ENCODE data around the gene PTPRT.

DNA sequence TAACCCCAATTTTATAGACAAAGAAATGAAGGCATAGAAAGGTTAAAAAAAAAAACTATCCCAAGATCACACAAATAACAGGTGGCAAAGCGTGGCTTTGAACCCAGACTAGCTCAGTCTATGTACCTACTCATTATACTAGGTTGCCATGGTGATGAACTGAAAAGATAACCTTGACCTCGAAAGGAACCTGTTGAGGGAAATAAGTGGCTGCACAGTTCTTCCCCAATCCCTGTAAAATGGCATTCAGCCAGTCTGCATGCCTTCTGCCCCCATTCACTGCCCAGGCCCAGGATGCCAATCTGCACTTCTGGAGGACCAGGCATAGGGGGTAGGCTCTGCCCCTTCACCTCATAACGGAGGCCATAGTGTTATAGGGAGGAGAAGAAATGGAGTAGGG lies 295.2 kb downstream of the PTPRT start:
- TF ChIP-seq ELF1 (IDR thresholded peaks at IDR 0.05): no peak
- TF ChIP-seq, protein P1, sequence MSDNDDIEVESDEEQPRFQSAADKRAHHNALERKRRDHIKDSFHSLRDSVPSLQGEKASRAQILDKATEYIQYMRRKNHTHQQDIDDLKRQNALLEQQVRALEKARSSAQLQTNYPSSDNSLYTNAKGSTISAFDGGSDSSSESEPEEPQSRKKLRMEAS (IDR thresholded peaks at IDR 0.05; ENCODE audit: low read depth): no peak
- TF ChIP-seq, protein P2, sequence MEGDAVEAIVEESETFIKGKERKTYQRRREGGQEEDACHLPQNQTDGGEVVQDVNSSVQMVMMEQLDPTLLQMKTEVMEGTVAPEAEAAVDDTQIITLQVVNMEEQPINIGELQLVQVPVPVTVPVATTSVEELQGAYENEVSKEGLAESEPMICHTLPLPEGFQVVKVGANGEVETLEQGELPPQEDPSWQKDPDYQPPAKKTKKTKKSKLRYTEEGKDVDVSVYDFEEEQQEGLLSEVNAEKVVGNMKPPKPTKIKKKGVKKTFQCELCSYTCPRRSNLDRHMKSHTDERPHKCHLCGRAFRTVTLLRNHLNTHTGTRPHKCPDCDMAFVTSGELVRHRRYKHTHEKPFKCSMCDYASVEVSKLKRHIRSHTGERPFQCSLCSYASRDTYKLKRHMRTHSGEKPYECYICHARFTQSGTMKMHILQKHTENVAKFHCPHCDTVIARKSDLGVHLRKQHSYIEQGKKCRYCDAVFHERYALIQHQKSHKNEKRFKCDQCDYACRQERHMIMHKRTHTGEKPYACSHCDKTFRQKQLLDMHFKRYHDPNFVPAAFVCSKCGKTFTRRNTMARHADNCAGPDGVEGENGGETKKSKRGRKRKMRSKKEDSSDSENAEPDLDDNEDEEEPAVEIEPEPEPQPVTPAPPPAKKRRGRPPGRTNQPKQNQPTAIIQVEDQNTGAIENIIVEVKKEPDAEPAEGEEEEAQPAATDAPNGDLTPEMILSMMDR (IDR thresholded peaks at IDR 0.05): no peak
- TF ChIP-seq RFX5 (IDR thresholded peaks at IDR 0.05; ENCODE audit: low read length): no peak
- TF ChIP-seq, protein P3, sequence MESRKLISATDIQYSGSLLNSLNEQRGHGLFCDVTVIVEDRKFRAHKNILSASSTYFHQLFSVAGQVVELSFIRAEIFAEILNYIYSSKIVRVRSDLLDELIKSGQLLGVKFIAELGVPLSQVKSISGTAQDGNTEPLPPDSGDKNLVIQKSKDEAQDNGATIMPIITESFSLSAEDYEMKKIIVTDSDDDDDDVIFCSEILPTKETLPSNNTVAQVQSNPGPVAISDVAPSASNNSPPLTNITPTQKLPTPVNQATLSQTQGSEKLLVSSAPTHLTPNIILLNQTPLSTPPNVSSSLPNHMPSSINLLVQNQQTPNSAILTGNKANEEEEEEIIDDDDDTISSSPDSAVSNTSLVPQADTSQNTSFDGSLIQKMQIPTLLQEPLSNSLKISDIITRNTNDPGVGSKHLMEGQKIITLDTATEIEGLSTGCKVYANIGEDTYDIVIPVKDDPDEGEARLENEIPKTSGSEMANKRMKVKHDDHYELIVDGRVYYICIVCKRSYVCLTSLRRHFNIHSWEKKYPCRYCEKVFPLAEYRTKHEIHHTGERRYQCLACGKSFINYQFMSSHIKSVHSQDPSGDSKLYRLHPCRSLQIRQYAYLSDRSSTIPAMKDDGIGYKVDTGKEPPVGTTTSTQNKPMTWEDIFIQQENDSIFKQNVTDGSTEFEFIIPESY (IDR thresholded peaks at IDR 0.05; ENCODE audit: borderline replicate concordance, low read depth): no peak
- TF ChIP-seq FOSL2 (IDR thresholded peaks at IDR 0.05; ENCODE audit: borderline replicate concordance, low read depth): no peak
- no peak for TF ChIP-seq EP300 (IDR thresholded peaks at IDR 0.05; ENCODE audit: borderline replicate concordance in 1 of 2, low read depth in 1 of 2, low read length in 1 of 2)
- no peak for TF ChIP-seq TEAD4 (IDR thresholded peaks at IDR 0.05; ENCODE audit: borderline replicate concordance, insufficient read depth)
- TF ChIP-seq YY1 (IDR thresholded peaks at IDR 0.05; ENCODE audit: low read depth): no peak
- TF ChIP-seq CHD2 (IDR thresholded peaks at IDR 0.05; ENCODE audit: low read length, partially characterized antibody): no peak
- no peak for TF ChIP-seq EZH2phosphoT487 (IDR thresholded peaks at IDR 0.05; ENCODE audit: borderline replicate concordance, low read depth)

Data from SK-N-SH (cell line).